HCT116 (cell line): ENCODE results near the gene AP2A1. TPM values are rescaled to one million over a fixed set of nuclear protein-coding genes. Genes with fewer than 3 reads are reported as not detected.
A peak's percentile ranks its signal among the peaks of the same experiment; 100 is the strongest.

Experiments
- ATAC-seq: fragments of 200-7000 bp; cut with Tn5 transposase; 2 replicates; pipeline ENCODE4 v1.9.1; 2020; ENCODE audit warnings: mild to moderate bottlenecking, moderate library complexity
- BruUV-seq: library from RNA; stranded (reverse); fragments of 400-500 nt; replicated peaks from 2 replicates; lab custom pipeline; 2021; lab: Mats Ljungman, UMichigan
- CTCF ChIA-PET: fragments of 300-600 bp; sonication (Branson Sonifier 250); formaldehyde crosslinking; loops from one replicate; lab custom pipeline; 2021; ENCODE audit warnings: antibody characterized with exemption; lab: Charles Lee
- POLR2A ChIA-PET: fragments of 300-600, 350-600 bp; sonication (Branson Sonifier 250); formaldehyde crosslinking; loops from one replicate; lab custom pipeline; 2021; ENCODE audit warnings: antibody characterized with exemption; lab: Charles Lee
- RAD21 ChIA-PET, 2 experiments: fragments of 300-600 bp; sonication (Branson Sonifier 250); formaldehyde crosslinking; loops; one replicate each; lab custom pipeline; 2023; ENCODE audit warnings: low total read pairs in 2 of 2; ENCODE audit not compliant: uncharacterized antibody in 2 of 2, unreplicated experiment in 2 of 2, low non-redundant PET in 1 of 2; lab: Charles Lee
- DNase-seq: peaks from one replicate; pipeline ENCODE4 v3.0.0-alpha.2; 2010; ENCODE audit warnings: low read depth, low spot score
- H2AFZ ChIP-seq: fragments of 200-600 bp; shearing (Covaris generic), sonication (generic); 2 replicates; pipeline ENCODE4 v1.6.1; 2017; ENCODE audit warnings: low read depth, mixed run types, mixed read lengths, antibody characterized with exemption, low read length; ENCODE audit not compliant: poor library complexity, severe bottlenecking
- H3K27ac ChIP-seq: 2 replicates; pipeline ENCODE4 v1.5.1; 2012; ENCODE audit warnings: low read depth, low read length
- H3K27me3 ChIP-seq: fragments of 200-600 bp; sonication (generic); 2 replicates; pipeline ENCODE4 v1.6.1; 2016; ENCODE audit warnings: mixed run types, low read length, mixed read lengths; ENCODE audit not compliant: insufficient read depth
- H3K36me3 ChIP-seq, 2 experiments: fragments of 200-500 bp in 1 of 2; fragments of 200-600 bp in 1 of 2; sonication (Bioruptor generic) in 1 of 2; sonication (generic) in 1 of 2; 2 replicates each; pipeline versions ENCODE4 v1.5.1 to v1.6.1; 2014 to 2016; ENCODE audit warnings: low read length in 2 of 2, inconsistent platforms in 1 of 2, mixed read lengths in 1 of 2, mixed run types in 1 of 2; ENCODE audit not compliant: insufficient read depth in 2 of 2, control insufficient read depth in 1 of 2
- H3K4me1 ChIP-seq, 2 experiments: fragments of 200-600 bp in 1 of 2; sonication (generic) in 1 of 2; 2 replicates each; pipeline versions ENCODE4 v1.5.1 to v1.6.1; 2012 to 2017; ENCODE audit warnings: low read length in 2 of 2, inconsistent platforms in 1 of 2, mild to moderate bottlenecking in 1 of 2, mixed read lengths in 1 of 2, mixed run types in 1 of 2, moderate library complexity in 1 of 2; ENCODE audit not compliant: insufficient read depth in 2 of 2, control insufficient read depth in 1 of 2
- H3K4me2 ChIP-seq: fragments of 200-600 bp; sonication (generic); 2 replicates; pipeline ENCODE4 v1.6.1; 2017; ENCODE audit warnings: mixed run types, low read length, mixed read lengths
- H3K4me3 ChIP-seq, 2 experiments: fragments of 200-600 bp in 1 of 2; sonication (generic) in 1 of 2; replicated peaks in 1 of 2; 2 replicates each; pipeline ENCODE4 v1.5.1; 2011 to 2016; ENCODE audit warnings: low read length in 2 of 2, control low read depth in 1 of 2, low read depth in 1 of 2, mild to moderate bottlenecking in 1 of 2, mixed read lengths in 1 of 2, mixed run types in 1 of 2
- H3K79me2 ChIP-seq: fragments of 200-600 bp; sonication (generic); 2 replicates; pipeline ENCODE4 v1.6.1; 2017; ENCODE audit warnings: mild to moderate bottlenecking, mixed run types, low read length, moderate library complexity, mixed read lengths; ENCODE audit not compliant: insufficient read depth
- H3K9ac ChIP-seq: fragments of 200-600 bp; sonication (generic); 2 replicates; pipeline ENCODE4 v1.6.1; 2016; ENCODE audit warnings: low read length, mixed read lengths
- H3K9me2 ChIP-seq: fragments of 200-600 bp; sonication (generic), shearing (Covaris generic); 2 replicates; pipeline ENCODE4 v1.6.1; 2017; ENCODE audit warnings: mixed run types, mild to moderate bottlenecking, moderate library complexity; ENCODE audit not compliant: insufficient read depth
- H3K9me3 ChIP-seq, 2 experiments: fragments of 200-500 bp in 1 of 2; fragments of 200-600 bp in 1 of 2; sonication (Bioruptor generic) in 1 of 2; sonication (generic) in 1 of 2; 2 replicates each; pipeline ENCODE4 v1.6.1; 2014 to 2017; ENCODE audit warnings: low read length in 2 of 2, mixed read lengths in 2 of 2, inconsistent platforms in 1 of 2, low read depth in 1 of 2, mild to moderate bottlenecking in 1 of 2, mixed run types in 1 of 2, moderate library complexity in 1 of 2; ENCODE audit not compliant: control insufficient read depth in 1 of 2, insufficient read depth in 1 of 2
- H4K20me1 ChIP-seq: fragments of 200-600 bp; sonication (generic), shearing (Covaris generic); 2 replicates; pipeline ENCODE4 v1.6.1; 2017; ENCODE audit warnings: mixed run types, mild to moderate bottlenecking, moderate library complexity; ENCODE audit not compliant: insufficient read depth
- ATF3 ChIP-seq: IDR thresholded peaks from 2 replicates; pipeline ENCODE4 v1.6.1; 2012
- CBX3 ChIP-seq: IDR thresholded peaks from 2 replicates; pipeline ENCODE4 v1.6.1; 2012; ENCODE audit warnings: low read depth
- CEBPB ChIP-seq: IDR thresholded peaks from 2 replicates; pipeline ENCODE4 v1.6.1; 2012; ENCODE audit warnings: low read depth
- EGR1 ChIP-seq: IDR thresholded peaks from 2 replicates; pipeline ENCODE4 v1.6.1; 2012; ENCODE audit warnings: low read depth
- ELF1 ChIP-seq: IDR thresholded peaks from 2 replicates; pipeline ENCODE4 v1.6.1; 2012; ENCODE audit warnings: low read depth, borderline replicate concordance
- EZH2 ChIP-seq: fragments of 200-600 bp; sonication (generic); IDR thresholded peaks from 2 replicates; pipeline ENCODE4 v1.6.1; 2017; ENCODE audit warnings: antibody characterized with exemption, mixed run types
- EZH2phosphoT487 ChIP-seq: fragments of 200-600 bp; IDR thresholded peaks from 2 replicates; pipeline ENCODE4 v1.6.1; 2018; ENCODE audit warnings: antibody characterized with exemption, borderline replicate concordance
- JUND ChIP-seq: IDR thresholded peaks from 2 replicates; pipeline ENCODE4 v1.6.1; 2012
- POLR2A ChIP-seq: IDR thresholded peaks from 2 replicates; pipeline ENCODE4 v1.7.0; 2011; ENCODE audit warnings: borderline replicate concordance; ENCODE audit not compliant: insufficient read depth, insufficient read length; ENCODE audit errors: extremely low read depth
- RAD21 ChIP-seq: IDR thresholded peaks from 2 replicates; pipeline ENCODE4 v1.6.1; 2012; ENCODE audit warnings: low read depth, mild to moderate bottlenecking
- SRF ChIP-seq: IDR thresholded peaks from 2 replicates; pipeline ENCODE4 v1.6.1; 2012; ENCODE audit warnings: low read depth
- TCF7L2 ChIP-seq: IDR thresholded peaks from 2 replicates; pipeline ENCODE4 v1.7.0; 2011; ENCODE audit warnings: borderline replicate concordance, inconsistent platforms; ENCODE audit not compliant: insufficient read depth, insufficient read length; ENCODE audit errors: extremely low read depth
- YY1 ChIP-seq: IDR thresholded peaks from 2 replicates; pipeline ENCODE4 v1.6.1; 2011; ENCODE audit warnings: low read length, low read depth, moderate library complexity, mild to moderate bottlenecking; ENCODE audit not compliant: insufficient replicate concordance; ENCODE audit errors: extremely low read depth
- ZFX ChIP-seq: fragments of 450-650 bp; IDR thresholded peaks from 2 replicates; pipeline ENCODE4 v1.6.1; 2017
- ZNF274 ChIP-seq: fragments of 200-500 bp; sonication (Bioruptor generic); IDR thresholded peaks from 2 replicates; pipeline ENCODE4 v1.6.1; 2014; ENCODE audit warnings: mild to moderate bottlenecking, low read depth, low read length, inconsistent platforms
- intact Hi-C: fragments of 100-400 bp; cut with micrococcal nuclease; formaldehyde crosslinking; loops from 2 replicates; pipeline ENCODE4 v1.10.0; 2022
- total RNA-seq: library from RNA; stranded (reverse); gene quantifications from one replicate; pipeline ENCODE4 v1.2.1, GENCODE V29; 2021; ENCODE audit not compliant: unreplicated experiment

Gene AP2A1
- total RNA-seq, 1 experiment from 2014 or later = 102 TPM

- BruUV-seq = TSS peak; percentile 46
- ChIA-PET POLR2A (interaction anchor here (1.2 to 1.7 kb wide), 2 partner anchors 45 to 124 kb away, joined by 3 to 9 read pairs; partner anchors contain the start of genes NUP62 and PTOV1), RAD21 (no interaction called here), CTCF (interaction anchor here (1.0 to 2.4 kb wide), 4 partner anchors 12 to 124 kb away, joined by 3 to 8 read pairs (median 3); partner anchors contain the start of genes AP2A1 and MED25)
- Histone ChIP-seq H3K4me1 (peaks cover 4 to 34% of the 10 kb centered on the region in 2 experiments; a peak in 3 of 4 replicates), H3K4me3 (no peak overlapping the region; a peak in 1 of 4 replicates), H3K4me2 (peak overlapping the region; percentile 48), H2AFZ (no peak overlapping the region), H3K9me2 (no peaks in the 10 kb centered on the region), H4K20me1 (no peaks in the 10 kb centered on the region), H3K27ac (peak overlapping the region; percentile 53), H3K9ac (no peak overlapping the region), H3K36me3 (peaks cover 2 to 3% of the 10 kb centered on the region in 2 experiments; a peak in 3 of 4 replicates), H3K27me3 (no peaks in the 10 kb centered on the region), H3K79me2 (no peaks in the 10 kb centered on the region), H3K9me3 (no peaks in the 10 kb centered on the region)
- DNase-seq (no peak), ATAC-seq (no peak)
- intact Hi-C loops = loop anchor here (5.0 kb wide), 1 partner anchor 39 kb away; the partner anchor contains the start of gene AP2A1
- TF ChIP-seq EZH2 (no peak), SRF (no peak), JUND (no peak), TCF7L2 (no peak), EZH2phosphoT487 (no peak), RAD21 (no peak), YY1 (no peak), POLR2A (no peak), ZFX (no peak), CEBPB (no peak), ATF3 (no peak), EGR1 (no peak), ZNF274 (no peak), CBX3 (no peak), ELF1 (no peak)
Observed at GRCh38 chr19:49805822-49806619, 39.2 kb downstream of the AP2A1 start.
